Natural killer cell (primary cell): ENCODE results near the gene MTRR. TPM values are rescaled to one million over a fixed set of nuclear protein-coding genes. Genes with fewer than 3 reads are reported as not detected.

Source experiments
- ATAC-seq, 3 donors: fragments of 150-1000 bp in 2 of 3; fragments of 200-7000 bp in 1 of 3; cut with Tn5 transposase; 1 replicate in 1 of 3; 2 replicates in 2 of 3; pipeline ENCODE4 v1.10.0; 2021; ENCODE audit warnings: mild to moderate bottlenecking in 2 of 3, moderate library complexity in 2 of 3
- DNase-seq, 2 donors: peaks; one replicate each; pipeline versions ENCODE4 v3.0.0 to v3.0.0-alpha.2; 2013 to 2021; ENCODE audit warnings: mixed read lengths in 1 of 2
- H3K27ac ChIP-seq: one replicate; pipeline ENCODE4 v1.5.1; 2013; ENCODE audit warnings: mild to moderate bottlenecking, low read length
- H3K27me3 ChIP-seq: one replicate; pipeline ENCODE4 v1.6.1; 2013; ENCODE audit warnings: low read length; ENCODE audit not compliant: control insufficient read depth, insufficient read depth
- H3K36me3 ChIP-seq: one replicate; pipeline ENCODE4 v1.6.1; 2013; ENCODE audit warnings: low read length; ENCODE audit not compliant: control insufficient read depth, insufficient read depth
- H3K4me1 ChIP-seq: one replicate; pipeline ENCODE4 v1.6.1; 2013; ENCODE audit warnings: low read length; ENCODE audit not compliant: control insufficient read depth, insufficient read depth
- H3K4me3 ChIP-seq: one replicate; pipeline ENCODE4 v1.5.1; 2013; ENCODE audit warnings: low read length
- H3K9me3 ChIP-seq: one replicate; pipeline ENCODE4 v1.6.1; 2013; ENCODE audit warnings: low read length; ENCODE audit not compliant: control insufficient read depth, insufficient read depth
- H3K27ac Mint-ChIP-seq, 2 donors: one replicate each; pipeline ENCODE4 v1.8.0; 2022; ENCODE audit warnings: mild to moderate bottlenecking in 2 of 2, mixed read lengths in 2 of 2, moderate library complexity in 1 of 2
- H3K27me3 Mint-ChIP-seq, 2 donors: one replicate each; pipeline ENCODE4 v1.8.0; 2022; ENCODE audit warnings: low read depth in 2 of 2, mixed read lengths in 2 of 2
- H3K36me3 Mint-ChIP-seq: one replicate; pipeline ENCODE4 v1.8.0; 2022; ENCODE audit warnings: mixed read lengths
- H3K4me1 Mint-ChIP-seq, 2 donors: one replicate each; pipeline ENCODE4 v1.8.0; 2022; ENCODE audit warnings: mixed read lengths in 2 of 2
- H3K4me3 Mint-ChIP-seq: one replicate; pipeline ENCODE4 v1.8.0; 2022; ENCODE audit warnings: mild to moderate bottlenecking, moderate library complexity, mixed read lengths
- H3K9me3 Mint-ChIP-seq, 2 donors: one replicate each; pipeline ENCODE4 v1.8.0; 2022; ENCODE audit warnings: mixed read lengths in 2 of 2
- CTCF ChIP-seq: fragments of 200-600 bp; IDR thresholded peaks from one replicate; pipeline ENCODE4 v1.8.0; 2022; ENCODE audit warnings: antibody characterized with exemption
- WGBS: methylation state at CpG from one replicate; pipeline ENCODE4 v1.1.7; 2013; ENCODE audit warnings: missing lambda C conversion rate; ENCODE audit not compliant: insufficient coverage; 5-methylcytosine and 5-hydroxymethylcytosine counted together
- intact Hi-C: fragments of 100-400 bp; cut with micrococcal nuclease; formaldehyde crosslinking; loops from one replicate; pipeline ENCODE4 v1.14.2; 2022
- total RNA-seq, 4 donors: library from RNA; stranded (reverse); fragments of 120-200 nt in 1 of 4; gene quantifications; one replicate each; pipeline versions ENCODE4 v1.2.3 to v1.2.4, GENCODE V29; 2013 to 2022

The MTRR gene
- total RNA-seq, 3 donors from 2014 or later (not counting 1 experiment from before 2014, with no cell fraction given): 55.7 to 78.4 (median 69.9) TPM

DNA sequence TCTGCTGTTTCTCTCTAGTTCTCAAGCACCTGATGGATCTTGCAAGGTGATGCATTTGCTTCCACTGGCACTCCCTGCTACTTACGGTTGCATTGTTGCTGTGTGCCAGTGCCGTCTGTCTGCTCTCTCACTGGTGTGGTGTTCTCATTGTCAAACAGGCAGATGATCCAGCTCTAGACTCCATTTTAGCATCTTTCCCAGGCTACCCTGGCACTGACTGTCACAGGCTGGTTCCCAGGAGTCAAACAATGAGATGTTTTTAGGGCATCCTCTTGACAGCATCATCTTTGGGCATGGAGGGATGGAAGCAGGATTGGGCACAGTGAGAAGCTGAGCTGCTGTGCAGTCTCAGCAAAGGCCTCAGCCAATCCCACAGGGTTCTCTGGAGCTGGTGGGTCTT lies 12.9 kb downstream of the MTRR start:
- H3K4me1 ChIP-seq: no peaks in the 10 kb centered on the region
- no peak for TF ChIP-seq CTCF
- intact Hi-C loops: no loop called here
- no peaks in the 10 kb centered on the region for H3K27me3 ChIP-seq
- no peak for ATAC-seq
- DNase-seq: no peak
- H3K9me3 ChIP-seq: no peaks in the 10 kb centered on the region
- no peak overlapping the region for H3K4me3 ChIP-seq
- Mint-ChIP-seq H3K4me3 (no peak overlapping the region), H3K27me3 (no peaks in the 10 kb centered on the region), H3K27ac (peak overlapping the region in 1 of 2 donors; percentile 29), H3K9me3 (no peaks in the 10 kb centered on the region), H3K4me1 (peaks cover 6 to 9% of the 10 kb centered on the region in 2 donors), H3K36me3 (peaks cover 7% of the 10 kb centered on the region)
- H3K27ac ChIP-seq: no peak overlapping the region
- peaks cover 69% of the 10 kb centered on the region for H3K36me3 ChIP-seq
- 97% methylated on average over 2 of the region's 2 CpGs for WGBS

GRCh38 chr5:7882926-7883325 lies 14.0 kb downstream of the MTRR start:
- no peaks in the 10 kb centered on the region for H3K4me1 ChIP-seq
- no peaks in the 10 kb centered on the region for H3K9me3 ChIP-seq
- 98% methylated on average over 3 of the region's 4 CpGs for WGBS
- H3K27me3 Mint-ChIP-seq: no peaks in the 10 kb centered on the region
- H3K36me3 Mint-ChIP-seq: peaks cover 9% of the 10 kb centered on the region
- no peak overlapping the region for H3K27ac Mint-ChIP-seq
- no peak overlapping the region for H3K4me3 Mint-ChIP-seq
- no peaks in the 10 kb centered on the region for H3K27me3 ChIP-seq
- no peaks in the 10 kb centered on the region for H3K9me3 Mint-ChIP-seq
- no peak overlapping the region for H3K27ac ChIP-seq
- peaks cover 68% of the 10 kb centered on the region for H3K36me3 ChIP-seq
- no peak overlapping the region for H3K4me3 ChIP-seq
- DNase-seq: no peak
- intact Hi-C loops: no loop called here
- H3K4me1 Mint-ChIP-seq: peaks cover 12 to 14% of the 10 kb centered on the region in 2 donors
- no peak for ATAC-seq
- no peak for TF ChIP-seq CTCF

DNA sequence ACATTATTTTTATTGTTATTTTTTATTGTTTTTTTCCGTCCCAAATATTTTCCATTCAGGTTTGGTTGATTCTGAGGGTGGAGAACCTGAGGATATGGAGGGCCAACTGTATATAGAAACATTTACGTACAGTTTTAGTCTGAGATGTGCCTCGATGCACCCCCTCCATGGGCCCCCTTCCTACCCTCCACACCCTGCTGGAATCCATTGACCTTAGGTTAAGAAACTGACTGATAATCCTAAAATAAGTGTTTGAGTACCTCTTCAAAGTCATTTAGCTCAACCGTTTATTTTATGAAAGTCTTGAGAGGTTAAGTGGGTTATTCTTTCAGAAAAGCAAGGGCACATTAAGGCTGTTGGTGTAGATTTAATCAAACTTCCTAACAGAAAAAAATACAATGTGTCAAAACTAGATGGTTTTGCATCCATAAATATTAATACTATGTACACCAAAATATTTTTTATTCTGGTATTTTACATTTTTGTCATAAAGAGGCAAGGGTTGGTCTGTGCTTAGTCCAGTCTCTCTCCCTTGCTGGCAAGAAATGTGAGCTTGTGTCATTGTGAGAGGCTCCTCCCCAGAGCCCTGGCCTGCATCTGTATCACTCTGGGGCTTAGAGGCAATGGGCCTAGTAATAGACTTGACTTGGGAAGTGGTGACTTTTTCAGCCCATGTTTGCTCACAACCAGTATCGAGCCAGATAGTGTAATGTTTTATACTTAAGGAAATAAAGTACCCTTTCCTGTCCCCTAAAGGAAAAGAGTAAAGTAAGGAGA lies 15.7 kb downstream of the MTRR start:
- DNase-seq: no peak
- Mint-ChIP-seq H3K4me3 (no peak overlapping the region), H3K36me3 (peaks cover 16% of the 10 kb centered on the region)

More for the DNA sequence above, 15.7 kb downstream of the MTRR start:
- intact Hi-C loops: no loop called here
- no peak overlapping the region for H3K4me3 ChIP-seq
- Mint-ChIP-seq H3K27ac (peak overlapping the region; percentile 19 to 53), H3K27me3 (no peaks in the 10 kb centered on the region), H3K4me1 (peaks cover 12 to 14% of the 10 kb centered on the region in 2 donors), H3K9me3 (no peaks in the 10 kb centered on the region)
- H3K36me3 ChIP-seq: peaks cover 69% of the 10 kb centered on the region
- 88% methylated on average over 3 of the region's 5 CpGs for WGBS
- no peaks in the 10 kb centered on the region for H3K4me1 ChIP-seq
- H3K27me3 ChIP-seq: no peaks in the 10 kb centered on the region
- no peak for TF ChIP-seq CTCF
- no peaks in the 10 kb centered on the region for H3K9me3 ChIP-seq
- H3K27ac ChIP-seq: no peak overlapping the region
- no peak for ATAC-seq
